ENCODE results near the gene SNN. TPM values are rescaled to one million over a fixed set of nuclear protein-coding genes. Genes with fewer than 3 reads are reported as not detected.

SNN gene
- total RNA-seq, 1 donor from 2014 or later, result 16.7 TPM

GRCh38 chr16:11658896-11659708, 9.2 kb upstream of the SNN start:
- Histone ChIP-seq H3K27me3 (ENCODE audit: insufficient read depth, low read length) (peaks cover 2% of the 10 kb centered on the region), H3K4me2 (ENCODE audit: low read length) (peak overlapping the region; percentile 17), H3K9me3 (ENCODE audit: insufficient read depth, low read depth, low read length) (no peaks in the 10 kb centered on the region), H3K4me1 (ENCODE audit: insufficient read depth, low read length) (peaks cover 8% of the 10 kb centered on the region), H3K27ac (ENCODE audit: low read depth, low read length) (no peak overlapping the region), H4K20me1 (ENCODE audit: insufficient read depth, low read length) (no peaks in the 10 kb centered on the region), H3K9ac (ENCODE audit: low read length) (no peak overlapping the region), H2AFZ (ENCODE audit: low read depth, low read length) (peak overlapping the region; percentile 71), H3K79me2 (ENCODE audit: insufficient read depth, low read length) (no peaks in the 10 kb centered on the region), H3K4me3 (ENCODE audit: insufficient read depth, low read depth, low read length) (no peak overlapping the region), H3K36me3 (ENCODE audit: insufficient read depth, low read length) (no peaks in the 10 kb centered on the region)
- H3K4me1 Mint-ChIP-seq (ENCODE audit: low read depth, unreplicated experiment), result peaks cover 2% of the 10 kb centered on the region
- H3K36me3 Mint-ChIP-seq (ENCODE audit: low read depth, unreplicated experiment), result no peaks in the 10 kb centered on the region
- no peaks in the 10 kb centered on the region for H3K9me3 Mint-ChIP-seq (ENCODE audit: unreplicated experiment)
- no peak overlapping the region for H3K27ac Mint-ChIP-seq (ENCODE audit: unreplicated experiment)
- peaks cover 9% of the 10 kb centered on the region for H3K27me3 Mint-ChIP-seq (ENCODE audit: low read depth, unreplicated experiment)
- DNase-seq (ENCODE audit: low read depth) (peak; percentile 31), FAIRE-seq (no peak)
- TF ChIP-seq EZH2 (IDR thresholded peaks at IDR 0.05; ENCODE audit: insufficient read depth, low read length) (no peak), CTCF (IDR thresholded peaks at IDR 0.05; ENCODE audit: insufficient read depth, low read depth, low read length) (no peak)
- H3K4me3 Mint-ChIP-seq (ENCODE audit: unreplicated experiment), result no peak overlapping the region

DNA sequence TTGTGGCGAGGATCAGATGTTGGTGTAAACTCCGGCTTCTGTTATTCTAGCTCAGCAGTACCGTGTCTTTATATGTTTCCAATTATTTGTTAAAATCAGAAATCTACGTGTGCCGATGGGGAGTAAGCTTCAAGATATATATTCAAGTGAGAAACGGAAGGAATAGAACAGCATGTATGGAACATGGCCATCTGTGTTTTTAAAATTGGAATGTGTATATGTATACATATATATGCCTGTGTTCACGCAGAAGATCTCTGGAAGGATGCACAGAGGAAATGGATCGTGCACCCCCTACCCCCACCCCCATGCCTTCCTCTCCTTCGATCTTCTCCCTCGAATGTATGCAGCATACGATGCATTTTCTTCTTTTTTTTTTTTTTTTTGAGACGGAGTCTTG, 7.7 kb upstream of the SNN start:
- no peak overlapping the region for H2AFZ ChIP-seq (ENCODE audit: low read depth, low read length)
- H3K4me2 ChIP-seq (ENCODE audit: low read length), result no peak overlapping the region
- no peak overlapping the region for H3K9ac ChIP-seq (ENCODE audit: low read length)
- TF ChIP-seq EZH2 (IDR thresholded peaks at IDR 0.05; ENCODE audit: insufficient read depth, low read length) (no peak), CTCF (IDR thresholded peaks at IDR 0.05; ENCODE audit: insufficient read depth, low read depth, low read length) (no peak)
- DNase-seq (ENCODE audit: low read depth), result no peak
- Mint-ChIP-seq H3K27ac (ENCODE audit: unreplicated experiment) (no peak overlapping the region), H3K4me1 (ENCODE audit: low read depth, unreplicated experiment) (peaks cover 2% of the 10 kb centered on the region), H3K36me3 (ENCODE audit: low read depth, unreplicated experiment) (no peaks in the 10 kb centered on the region), H3K9me3 (ENCODE audit: unreplicated experiment) (no peaks in the 10 kb centered on the region), H3K27me3 (ENCODE audit: low read depth, unreplicated experiment) (peaks cover 11% of the 10 kb centered on the region), H3K4me3 (ENCODE audit: unreplicated experiment) (no peak overlapping the region)
- H3K36me3 ChIP-seq (ENCODE audit: insufficient read depth, low read length), result no peaks in the 10 kb centered on the region
- H3K79me2 ChIP-seq (ENCODE audit: insufficient read depth, low read length), result no peaks in the 10 kb centered on the region
- H3K27me3 ChIP-seq (ENCODE audit: insufficient read depth, low read length), result peaks cover under 1% of the 10 kb centered on the region
- peaks cover 8% of the 10 kb centered on the region for H3K4me1 ChIP-seq (ENCODE audit: insufficient read depth, low read length)
- no peak overlapping the region for H3K27ac ChIP-seq (ENCODE audit: low read depth, low read length)
- FAIRE-seq, result no peak
- H4K20me1 ChIP-seq (ENCODE audit: insufficient read depth, low read length), result no peaks in the 10 kb centered on the region
- H3K4me3 ChIP-seq (ENCODE audit: insufficient read depth, low read depth, low read length), result no peak overlapping the region
- H3K9me3 ChIP-seq (ENCODE audit: insufficient read depth, low read depth, low read length), result no peaks in the 10 kb centered on the region

- Histone ChIP-seq H3K4me3 (ENCODE audit: insufficient read depth, low read depth, low read length) (no peak overlapping the region), H4K20me1 (ENCODE audit: insufficient read depth, low read length) (no peaks in the 10 kb centered on the region), H3K4me2 (ENCODE audit: low read length) (no peak overlapping the region), H2AFZ (ENCODE audit: low read depth, low read length) (no peak overlapping the region), H3K4me1 (ENCODE audit: insufficient read depth, low read length) (peaks cover 11% of the 10 kb centered on the region), H3K9me3 (ENCODE audit: insufficient read depth, low read depth, low read length) (no peaks in the 10 kb centered on the region), H3K79me2 (ENCODE audit: insufficient read depth, low read length) (no peaks in the 10 kb centered on the region), H3K36me3 (ENCODE audit: insufficient read depth, low read length) (no peaks in the 10 kb centered on the region), H3K9ac (ENCODE audit: low read length) (no peak overlapping the region), H3K27ac (ENCODE audit: low read depth, low read length) (no peak overlapping the region), H3K27me3 (ENCODE audit: insufficient read depth, low read length) (no peaks in the 10 kb centered on the region)
- no peaks in the 10 kb centered on the region for H3K36me3 Mint-ChIP-seq (ENCODE audit: low read depth, unreplicated experiment)
- H3K4me1 Mint-ChIP-seq (ENCODE audit: low read depth, unreplicated experiment), result peaks cover 2% of the 10 kb centered on the region
- no peak for DNase-seq (ENCODE audit: low read depth)
- H3K9me3 Mint-ChIP-seq (ENCODE audit: unreplicated experiment), result no peaks in the 10 kb centered on the region
- no peak overlapping the region for H3K27ac Mint-ChIP-seq (ENCODE audit: unreplicated experiment)
- H3K4me3 Mint-ChIP-seq (ENCODE audit: unreplicated experiment), result no peak overlapping the region
- peaks cover 10% of the 10 kb centered on the region for H3K27me3 Mint-ChIP-seq (ENCODE audit: low read depth, unreplicated experiment)
- FAIRE-seq, result no peak
- TF ChIP-seq CTCF (IDR thresholded peaks at IDR 0.05; ENCODE audit: insufficient read depth, low read depth, low read length), result no peak
- no peak for TF ChIP-seq EZH2 (IDR thresholded peaks at IDR 0.05; ENCODE audit: insufficient read depth, low read length)
Observed at GRCh38 chr16:11662582-11662981, 5.7 kb upstream of the SNN start.
